HT-29 (cell line): ENCODE results near the gene MOGAT2. TPM values are rescaled to one million over a fixed set of nuclear protein-coding genes. Genes with fewer than 3 reads are reported as not detected.

Experiments
- DNase-seq: peaks from one replicate; pipeline ENCODE4 v3.0.0-alpha.2; 2015; ENCODE audit warnings: low spot score
- small RNA-seq: library from RNA; depleted of rRNA; stranded (forward); fragments of <200 nt; gene quantifications from one replicate; pipeline ENCODE3, GENCODE V24; 2014
- total RNA-seq: library from RNA; depleted of rRNA; stranded (reverse); fragments of >200 nt; shearing (Covaris generic); gene quantifications from 2 replicates; pipeline ENCODE4 v1.2.3, GENCODE V29; 2014; rRNA removed

The MOGAT2 gene
- total RNA-seq, 1 experiment from 2014 or later, result not detected

DNA sequence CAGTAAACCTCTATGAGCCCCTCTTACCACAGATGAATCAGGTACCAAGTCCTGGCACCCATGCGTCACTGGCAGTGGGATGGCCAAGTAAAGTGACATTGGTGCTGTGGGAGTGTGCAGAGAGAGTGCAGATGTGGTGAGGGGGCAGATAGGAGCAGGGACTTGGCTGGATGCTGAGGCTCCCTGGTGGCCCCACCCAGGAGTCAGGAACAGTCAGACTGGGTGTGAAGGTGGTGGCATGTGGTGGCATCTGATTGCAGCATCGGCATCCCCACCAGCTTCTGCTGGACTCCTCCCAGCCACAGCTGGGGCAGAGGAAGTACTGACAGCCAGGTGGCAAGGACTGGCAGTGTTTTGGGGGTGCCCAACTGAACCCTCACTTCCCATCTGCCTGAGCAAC, 62.3 kb downstream of the MOGAT2 start:
- DNase-seq, result no peak

DNA sequence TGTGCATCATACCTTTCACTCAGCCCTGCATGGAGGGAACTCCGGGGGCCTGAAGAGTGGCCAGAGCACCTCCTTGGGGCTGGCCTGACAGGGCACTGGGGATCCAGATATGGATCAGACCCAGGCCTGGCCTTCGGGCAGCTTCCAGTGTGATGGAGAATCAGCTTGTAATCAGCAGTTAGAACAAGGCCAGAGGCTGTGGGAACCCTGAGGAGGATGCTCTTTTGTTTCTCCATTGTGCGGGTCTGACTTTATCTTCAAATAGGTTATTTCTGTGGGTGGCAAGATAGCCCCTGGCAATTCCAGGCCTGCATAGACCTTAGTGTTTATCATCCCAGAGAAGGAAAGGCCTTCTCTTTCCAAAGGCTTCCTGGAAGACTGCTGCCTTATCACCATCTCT, 63.2 kb downstream of the MOGAT2 start:
- no peak for DNase-seq

DNA sequence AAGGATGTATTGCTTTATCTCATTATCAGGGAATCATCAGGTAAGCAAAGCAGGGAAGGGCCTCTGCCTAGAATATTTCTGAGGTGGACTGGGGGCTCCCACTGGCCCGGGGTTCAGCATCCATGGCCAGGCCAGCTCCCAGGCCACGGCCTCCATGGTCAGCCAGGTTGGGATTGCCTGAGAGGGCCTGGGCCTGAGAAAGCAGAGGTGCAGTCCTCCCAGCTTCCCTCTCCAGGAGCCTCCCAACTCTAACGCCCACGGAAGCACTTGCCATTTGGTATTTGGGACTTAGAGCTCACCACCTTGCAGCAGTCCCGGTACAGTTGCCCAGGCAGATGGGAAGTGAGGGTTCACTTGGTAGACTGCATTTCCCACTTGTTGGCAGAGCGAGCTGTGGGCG, 63.7 kb downstream of the MOGAT2 start:
- DNase-seq, result no peak

DNA sequence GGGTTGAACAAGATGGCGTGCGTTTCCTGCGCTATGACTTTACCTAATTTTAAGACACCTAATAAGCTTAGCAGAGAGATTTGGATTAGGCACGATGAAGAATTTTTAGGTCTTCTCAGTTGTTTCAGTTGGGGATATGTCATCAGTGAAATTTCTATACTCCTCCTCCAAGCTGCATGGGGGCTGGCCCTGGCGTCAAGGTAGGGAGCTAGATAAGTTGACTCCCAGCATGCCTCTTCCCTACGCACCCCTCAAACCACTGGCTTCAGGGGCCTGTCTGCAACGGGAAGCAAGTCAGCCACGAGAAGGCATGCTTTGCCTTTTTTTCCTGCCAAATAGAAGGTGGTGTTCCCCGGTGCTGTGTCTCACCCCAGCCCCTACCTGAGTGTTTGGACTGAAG, 64.2 kb downstream of the MOGAT2 start:
- DNase-seq, result no peak

Small RNAs within 50 kb of the gene (small RNA-seq; reads per million reads assigned to genes)
- not detected for gene RN7SL786P

Other genes with a start within 250 kb of the MOGAT2 start
- gene GDPD5, start 191.9 kb upstream of the MOGAT2 start, total RNA-seq, result 2.8 and 4.0 TPM in 2 replicates
- 138 and 141 TPM in 2 replicates for gene SERPINH1, start 155.6 kb upstream of the MOGAT2 start, total RNA-seq
- gene MAP6, start 48.8 kb upstream of the MOGAT2 start, total RNA-seq, result not detected in 2 replicates
- 16.0 and 18.3 TPM in 2 replicates for gene DGAT2, start 50.9 kb downstream of the MOGAT2 start, total RNA-seq
- 11.9 and 12.1 TPM in 2 replicates for gene UVRAG, start 97.4 kb downstream of the MOGAT2 start, total RNA-seq